Retinal pigment epithelial cell (primary cell): ENCODE results near the gene GAA.
A peak's percentile ranks its signal among the peaks of the same experiment; 100 is the strongest.

ENCODE experiments used
- DNase-seq: peaks from one replicate; pipeline ENCODE4 v3.0.0-alpha.2; 2010; ENCODE audit warnings: low read depth
- H3K4me3 ChIP-seq: 2 replicates; pipeline ENCODE4 v1.5.1; 2011; ENCODE audit warnings: mild to moderate bottlenecking, low read length, control low read depth, moderate library complexity
- CTCF ChIP-seq: conservative IDR thresholded peaks from 2 replicates; pipeline ENCODE4 v1.5.1; 2011; ENCODE audit warnings: low read depth, low read length, control low read depth, inconsistent platforms

GAA gene

GRCh38 chr17:80133626-80133970 is 32.2 kb downstream of the GAA start:
- no peak overlapping the region for H3K4me3 ChIP-seq
- TF ChIP-seq CTCF, result no peak
- DNase-seq, result no peak

- H3K4me3 ChIP-seq, result no peak overlapping the region
- no peak for DNase-seq
- TF ChIP-seq CTCF, result no peak
These were observed 35.8 kb downstream of the GAA start for GRCh38 chr17:80137131-80137530.

GRCh38 chr17:80138856-80139426 is 37.6 kb downstream of the GAA start:
- H3K4me3 ChIP-seq, result no peak overlapping the region
- no peak for TF ChIP-seq CTCF
- no peak for DNase-seq

- no peak for DNase-seq
- no peak for TF ChIP-seq CTCF
- H3K4me3 ChIP-seq, result no peak overlapping the region
These were observed 40.2 kb downstream of the GAA start for GRCh38 chr17:80141463-80142165.

GRCh38 chr17:80142929-80143328 is 41.5 kb downstream of the GAA start:
- no peak for DNase-seq

GRCh38 chr17:80145076-80146075 is 44.0 kb downstream of the GAA start:
- peak overlapping the region; percentile 87 for H3K4me3 ChIP-seq
- DNase-seq, result no peak
- no peak for TF ChIP-seq CTCF

More at GRCh38 chr17:80142929-80143328, 41.5 kb downstream of the GAA start:
- no peak overlapping the region for H3K4me3 ChIP-seq
- no peak for TF ChIP-seq CTCF
